ENCODE data around the gene TRAPPC11.

The TRAPPC11 gene

GRCh38 chr4:183757060-183757459, 98.0 kb downstream of the TRAPPC11 start:
- H3K4me3 ChIP-seq (ENCODE audit: low read length) = no peak overlapping the region
- TF ChIP-seq, protein P1, sequence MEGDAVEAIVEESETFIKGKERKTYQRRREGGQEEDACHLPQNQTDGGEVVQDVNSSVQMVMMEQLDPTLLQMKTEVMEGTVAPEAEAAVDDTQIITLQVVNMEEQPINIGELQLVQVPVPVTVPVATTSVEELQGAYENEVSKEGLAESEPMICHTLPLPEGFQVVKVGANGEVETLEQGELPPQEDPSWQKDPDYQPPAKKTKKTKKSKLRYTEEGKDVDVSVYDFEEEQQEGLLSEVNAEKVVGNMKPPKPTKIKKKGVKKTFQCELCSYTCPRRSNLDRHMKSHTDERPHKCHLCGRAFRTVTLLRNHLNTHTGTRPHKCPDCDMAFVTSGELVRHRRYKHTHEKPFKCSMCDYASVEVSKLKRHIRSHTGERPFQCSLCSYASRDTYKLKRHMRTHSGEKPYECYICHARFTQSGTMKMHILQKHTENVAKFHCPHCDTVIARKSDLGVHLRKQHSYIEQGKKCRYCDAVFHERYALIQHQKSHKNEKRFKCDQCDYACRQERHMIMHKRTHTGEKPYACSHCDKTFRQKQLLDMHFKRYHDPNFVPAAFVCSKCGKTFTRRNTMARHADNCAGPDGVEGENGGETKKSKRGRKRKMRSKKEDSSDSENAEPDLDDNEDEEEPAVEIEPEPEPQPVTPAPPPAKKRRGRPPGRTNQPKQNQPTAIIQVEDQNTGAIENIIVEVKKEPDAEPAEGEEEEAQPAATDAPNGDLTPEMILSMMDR (conservative IDR thresholded peaks at IDR 0.05; ENCODE audit: low read length) = no peak
- no peak for DNase-seq (ENCODE audit: low read depth)

DNA sequence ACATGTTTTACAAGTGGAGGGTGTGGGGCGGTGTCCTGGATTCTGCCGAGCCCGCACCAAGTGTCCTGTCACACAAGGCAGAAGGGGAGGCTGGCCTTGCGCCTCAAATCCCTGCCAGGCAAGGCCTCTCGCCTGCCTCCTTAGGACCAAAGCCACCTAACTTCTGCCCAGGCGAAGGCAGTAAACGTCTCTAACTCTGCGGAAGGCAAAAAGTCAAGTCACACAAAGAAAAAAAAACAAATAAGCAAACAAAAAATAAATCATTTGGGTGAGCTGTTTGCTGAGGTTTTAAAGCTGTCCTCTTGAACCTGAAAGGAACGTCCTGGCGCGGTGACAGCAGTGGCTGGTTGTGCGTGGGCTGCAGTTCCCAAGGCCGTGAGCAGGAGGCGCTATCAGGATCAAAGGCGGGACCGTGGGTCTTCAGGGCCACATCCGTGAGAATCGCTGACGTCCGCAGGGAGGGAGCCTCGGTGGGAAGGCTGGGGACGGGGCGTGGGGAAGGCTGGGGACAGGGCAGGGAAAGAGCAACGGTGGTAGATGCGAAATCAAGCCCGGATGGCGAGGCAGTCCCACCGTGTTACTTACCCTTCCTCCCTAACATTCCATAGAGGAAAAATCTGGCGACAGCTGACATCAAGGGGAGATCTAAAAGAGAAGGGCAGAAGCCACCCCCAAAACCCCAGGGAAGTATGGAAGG, 99.1 kb downstream of the TRAPPC11 start:
- H3K4me3 ChIP-seq (ENCODE audit: low read length) = no peak overlapping the region
- DNase-seq (ENCODE audit: low read depth) = no peak
- TF ChIP-seq, protein P1 (conservative IDR thresholded peaks at IDR 0.05; ENCODE audit: low read length) = 0 out of 2 replicates have a peak, but pooled peaks have one; percentile 17

DNA sequence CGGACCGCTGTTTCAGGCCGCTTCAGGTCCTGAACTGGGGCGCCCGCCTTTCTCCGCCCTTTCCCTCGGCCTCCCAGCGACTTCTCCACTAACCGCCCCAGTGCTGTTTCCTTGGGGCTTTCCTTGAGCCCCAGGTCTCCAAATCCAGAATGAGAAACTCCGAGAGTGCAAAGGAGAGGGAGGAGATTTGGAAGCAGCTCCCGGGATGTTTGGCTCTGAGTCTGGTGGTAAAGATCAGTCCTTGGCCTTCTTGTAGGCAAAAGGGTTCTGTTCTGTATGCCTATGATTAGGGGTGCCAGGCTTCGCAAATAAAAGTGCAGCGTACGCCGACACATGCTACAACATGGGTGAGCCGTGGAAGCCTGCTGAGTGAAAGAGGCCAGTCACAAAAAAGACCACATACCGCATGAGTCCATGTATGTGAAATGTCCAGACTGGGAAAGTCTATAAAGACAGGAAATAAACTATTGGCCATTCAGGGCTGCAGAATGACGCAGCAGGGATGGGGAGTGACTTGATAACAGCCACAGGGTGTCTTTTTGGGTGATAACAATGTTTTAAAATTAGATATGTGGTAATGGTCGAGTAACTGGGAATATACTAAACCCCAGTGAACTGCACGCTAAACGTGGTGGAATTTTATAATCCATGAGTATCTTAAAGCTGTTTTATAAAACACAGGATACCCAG, 99.8 kb downstream of the TRAPPC11 start:
- DNase-seq (ENCODE audit: low read depth) = no peak
- TF ChIP-seq, protein P1 (conservative IDR thresholded peaks at IDR 0.05; ENCODE audit: low read length) = no peak
- H3K4me3 ChIP-seq (ENCODE audit: low read length) = no peak overlapping the region

DNA sequence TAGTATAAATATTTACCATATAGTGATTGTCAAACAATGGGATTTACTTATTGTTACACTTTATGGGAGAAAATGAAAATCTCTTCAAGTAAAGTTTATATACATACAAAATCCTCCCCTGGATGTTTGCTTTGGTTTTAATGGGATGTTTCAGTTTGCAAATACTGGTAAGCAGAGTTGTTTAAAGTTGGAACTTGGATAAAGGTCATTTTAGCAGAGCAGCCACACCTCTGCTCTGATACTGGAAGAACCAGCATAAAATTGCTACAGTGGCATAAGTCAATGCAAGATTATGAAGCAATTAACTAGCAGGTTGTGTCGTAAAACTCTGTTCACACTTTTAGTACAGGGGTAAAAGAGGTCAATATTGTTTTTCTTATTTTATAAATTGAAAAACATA, 101.2 kb downstream of the TRAPPC11 start:
- no peak for DNase-seq (ENCODE audit: low read depth)
- TF ChIP-seq, protein P1 (conservative IDR thresholded peaks at IDR 0.05; ENCODE audit: low read length) = no peak
- no peak overlapping the region for H3K4me3 ChIP-seq (ENCODE audit: low read length)
